Measurements from ENCODE around the gene MMP25. TPM values are rescaled to one million over a fixed set of nuclear protein-coding genes. Genes with fewer than 3 reads are reported as not detected.

MMP25 gene
- total RNA-seq, 1 donor from 2014 or later: 0.17 TPM

DNA sequence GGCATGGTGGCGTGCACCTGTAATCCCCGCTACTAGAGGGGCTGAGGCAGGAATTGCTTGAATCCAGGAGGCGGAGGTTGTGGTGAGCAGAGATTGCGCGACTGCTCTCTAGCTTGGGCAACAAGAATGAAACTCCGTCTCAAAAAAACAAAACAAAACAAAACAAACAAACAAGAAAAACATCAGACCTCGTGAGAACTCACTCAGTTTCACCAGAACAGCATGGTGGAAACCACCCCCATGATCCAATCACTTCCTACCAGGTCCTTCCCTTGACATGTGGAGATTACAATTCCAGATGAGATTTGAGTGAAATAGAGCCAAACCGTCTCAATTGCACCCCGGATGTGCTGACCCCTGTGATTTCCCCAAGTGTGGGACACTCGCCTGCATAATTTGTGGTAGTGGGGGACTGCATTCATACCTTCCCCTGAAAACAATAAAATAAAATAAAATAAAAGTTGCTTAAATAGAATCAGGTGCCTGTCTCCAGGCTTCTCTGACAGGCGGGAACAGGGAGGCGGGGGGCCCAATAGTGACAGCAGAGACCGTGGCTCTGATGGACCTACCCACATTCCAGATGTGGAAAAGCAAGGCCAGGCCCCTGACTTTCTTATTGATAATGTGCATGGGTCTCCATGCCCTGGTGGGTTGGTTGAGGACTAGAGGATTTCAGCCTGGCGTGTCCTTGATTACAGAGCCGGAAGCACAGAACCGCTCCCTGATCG, 39.7 kb downstream of the MMP25 start:
- TF ChIP-seq, protein P1, sequence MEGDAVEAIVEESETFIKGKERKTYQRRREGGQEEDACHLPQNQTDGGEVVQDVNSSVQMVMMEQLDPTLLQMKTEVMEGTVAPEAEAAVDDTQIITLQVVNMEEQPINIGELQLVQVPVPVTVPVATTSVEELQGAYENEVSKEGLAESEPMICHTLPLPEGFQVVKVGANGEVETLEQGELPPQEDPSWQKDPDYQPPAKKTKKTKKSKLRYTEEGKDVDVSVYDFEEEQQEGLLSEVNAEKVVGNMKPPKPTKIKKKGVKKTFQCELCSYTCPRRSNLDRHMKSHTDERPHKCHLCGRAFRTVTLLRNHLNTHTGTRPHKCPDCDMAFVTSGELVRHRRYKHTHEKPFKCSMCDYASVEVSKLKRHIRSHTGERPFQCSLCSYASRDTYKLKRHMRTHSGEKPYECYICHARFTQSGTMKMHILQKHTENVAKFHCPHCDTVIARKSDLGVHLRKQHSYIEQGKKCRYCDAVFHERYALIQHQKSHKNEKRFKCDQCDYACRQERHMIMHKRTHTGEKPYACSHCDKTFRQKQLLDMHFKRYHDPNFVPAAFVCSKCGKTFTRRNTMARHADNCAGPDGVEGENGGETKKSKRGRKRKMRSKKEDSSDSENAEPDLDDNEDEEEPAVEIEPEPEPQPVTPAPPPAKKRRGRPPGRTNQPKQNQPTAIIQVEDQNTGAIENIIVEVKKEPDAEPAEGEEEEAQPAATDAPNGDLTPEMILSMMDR (IDR thresholded peaks at IDR 0.05; ENCODE audit: insufficient read depth, low read length, poor library complexity, severe bottlenecking): no peak
- DNase-seq (ENCODE audit: low read depth): no peak
- H3K27me3 ChIP-seq (ENCODE audit: control insufficient read depth, insufficient read depth, low read length): peaks cover 7% of the 10 kb centered on the region
- H3K36me3 ChIP-seq (ENCODE audit: control insufficient read depth, insufficient read depth, low read length): no peaks in the 10 kb centered on the region
- no peak overlapping the region for H3K4me3 ChIP-seq (ENCODE audit: low read depth, low read length)

DNA sequence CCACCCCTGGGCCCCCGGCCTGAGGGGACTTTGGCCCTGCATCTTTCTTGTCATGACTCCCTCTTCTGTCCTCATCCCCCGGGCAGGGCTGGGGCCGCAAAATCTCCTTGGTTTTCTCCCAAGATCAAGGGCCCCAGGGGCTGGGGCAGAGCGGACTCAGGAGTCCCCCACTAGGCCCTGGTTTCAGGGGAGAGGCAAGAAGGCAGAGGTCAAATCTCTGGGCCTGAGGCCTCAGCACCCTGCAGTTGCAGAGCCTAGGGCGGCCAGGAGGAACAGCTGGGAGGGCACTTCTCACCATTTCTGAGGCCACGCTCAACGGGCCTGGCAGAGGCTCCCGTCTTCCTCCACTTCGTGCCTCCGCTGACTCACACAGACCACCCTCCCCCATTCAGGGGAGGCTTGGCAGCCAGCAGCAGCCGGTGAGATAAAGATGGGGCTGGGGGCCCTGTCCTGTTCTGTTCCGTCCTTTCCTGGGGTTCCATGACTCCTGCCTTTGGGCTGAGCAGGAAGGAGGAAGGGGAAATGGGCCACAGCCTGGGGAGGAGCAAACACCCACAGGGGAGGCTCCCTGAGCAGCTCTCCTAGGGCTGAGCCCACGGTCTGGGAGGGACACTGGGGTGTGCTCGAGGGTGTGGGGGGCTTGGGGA, 40.4 kb downstream of the MMP25 start:
- Histone ChIP-seq H3K4me3 (ENCODE audit: low read depth, low read length) (no peak overlapping the region), H3K36me3 (ENCODE audit: control insufficient read depth, insufficient read depth, low read length) (no peaks in the 10 kb centered on the region), H3K27me3 (ENCODE audit: control insufficient read depth, insufficient read depth, low read length) (peaks cover 8% of the 10 kb centered on the region)
- TF ChIP-seq, protein P1 (IDR thresholded peaks at IDR 0.05; ENCODE audit: insufficient read depth, low read length, poor library complexity, severe bottlenecking): no peak
- no peak for DNase-seq (ENCODE audit: low read depth)

DNA sequence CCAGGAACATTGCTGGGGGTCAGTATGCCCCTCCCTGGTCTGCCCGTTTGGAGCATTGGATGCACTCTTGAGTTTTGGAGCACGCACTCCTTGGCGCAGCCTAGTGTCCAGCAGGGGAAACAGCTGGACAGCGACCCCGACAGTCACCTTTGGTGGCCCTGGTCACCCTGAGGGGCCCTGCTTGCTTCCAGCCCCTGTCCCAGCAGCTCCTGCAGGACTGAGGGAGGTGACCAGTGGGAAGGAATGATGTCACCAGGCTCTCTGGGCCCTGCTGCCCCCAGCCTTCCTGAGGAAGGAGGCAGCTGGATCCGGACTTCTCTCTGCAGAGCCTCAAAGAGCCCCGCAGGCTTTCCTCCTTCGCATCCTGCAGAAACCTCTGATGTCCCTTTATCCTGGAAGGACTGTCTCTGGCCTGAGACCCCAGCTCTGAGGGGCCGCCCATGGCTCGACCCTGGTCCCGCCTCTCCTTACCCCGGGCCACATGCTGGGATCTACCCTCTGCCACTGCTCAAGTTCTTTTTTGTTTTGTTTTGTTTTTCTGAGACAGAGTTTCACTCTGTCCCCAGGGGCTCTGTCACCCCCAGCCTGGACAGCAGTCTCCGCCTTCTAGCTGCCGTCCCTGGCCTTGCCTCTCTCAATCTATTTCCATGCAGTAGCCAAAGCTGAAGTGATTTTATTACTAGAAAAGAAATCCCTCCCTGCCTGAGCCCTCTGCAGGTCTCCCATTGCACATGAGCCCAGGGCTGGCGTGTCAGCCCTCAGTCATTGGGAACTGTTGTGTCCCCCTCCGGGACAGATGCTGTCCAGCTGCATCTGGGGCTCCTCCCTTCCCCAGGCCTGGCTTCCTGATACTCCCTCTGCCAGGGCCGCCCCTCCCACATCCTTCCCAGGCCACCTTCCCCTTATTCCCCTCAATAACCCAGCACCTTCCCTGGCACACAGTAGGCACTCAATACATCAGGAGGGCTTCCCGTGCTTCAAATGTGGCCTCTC, 41.2 kb downstream of the MMP25 start:
- no peak overlapping the region for H3K4me3 ChIP-seq (ENCODE audit: low read depth, low read length)
- peaks cover 16% of the 10 kb centered on the region for H3K27me3 ChIP-seq (ENCODE audit: control insufficient read depth, insufficient read depth, low read length)
- no peak for DNase-seq (ENCODE audit: low read depth)
- H3K36me3 ChIP-seq (ENCODE audit: control insufficient read depth, insufficient read depth, low read length): no peaks in the 10 kb centered on the region
- TF ChIP-seq, protein P1 (IDR thresholded peaks at IDR 0.05; ENCODE audit: insufficient read depth, low read length, poor library complexity, severe bottlenecking): peak; percentile 9

DNA sequence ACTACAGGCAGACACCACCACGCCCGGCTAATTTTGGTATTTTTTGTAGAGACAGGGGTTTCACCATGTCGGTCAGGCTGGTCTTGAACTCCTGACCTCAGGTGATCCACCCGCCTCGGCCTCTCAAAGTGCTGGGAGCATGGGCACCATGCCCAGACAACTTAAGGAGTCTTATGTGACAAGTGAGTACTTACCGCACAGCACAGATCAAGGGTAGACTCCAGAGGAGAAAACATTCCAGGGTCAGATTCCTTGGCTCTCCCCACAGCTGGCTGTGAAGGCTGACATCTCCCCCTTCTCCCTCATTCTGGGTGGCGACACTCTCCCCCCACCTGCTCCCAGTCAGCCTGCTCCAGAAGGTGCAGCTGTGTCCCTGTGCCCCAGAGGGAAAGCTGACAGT, 42.1 kb downstream of the MMP25 start:
- no peak for DNase-seq (ENCODE audit: low read depth)
- Histone ChIP-seq H3K27me3 (ENCODE audit: control insufficient read depth, insufficient read depth, low read length) (peaks cover 24% of the 10 kb centered on the region), H3K36me3 (ENCODE audit: control insufficient read depth, insufficient read depth, low read length) (no peaks in the 10 kb centered on the region), H3K4me3 (ENCODE audit: low read depth, low read length) (no peak overlapping the region)
- TF ChIP-seq, protein P1 (IDR thresholded peaks at IDR 0.05; ENCODE audit: insufficient read depth, low read length, poor library complexity, severe bottlenecking): no peak

DNA sequence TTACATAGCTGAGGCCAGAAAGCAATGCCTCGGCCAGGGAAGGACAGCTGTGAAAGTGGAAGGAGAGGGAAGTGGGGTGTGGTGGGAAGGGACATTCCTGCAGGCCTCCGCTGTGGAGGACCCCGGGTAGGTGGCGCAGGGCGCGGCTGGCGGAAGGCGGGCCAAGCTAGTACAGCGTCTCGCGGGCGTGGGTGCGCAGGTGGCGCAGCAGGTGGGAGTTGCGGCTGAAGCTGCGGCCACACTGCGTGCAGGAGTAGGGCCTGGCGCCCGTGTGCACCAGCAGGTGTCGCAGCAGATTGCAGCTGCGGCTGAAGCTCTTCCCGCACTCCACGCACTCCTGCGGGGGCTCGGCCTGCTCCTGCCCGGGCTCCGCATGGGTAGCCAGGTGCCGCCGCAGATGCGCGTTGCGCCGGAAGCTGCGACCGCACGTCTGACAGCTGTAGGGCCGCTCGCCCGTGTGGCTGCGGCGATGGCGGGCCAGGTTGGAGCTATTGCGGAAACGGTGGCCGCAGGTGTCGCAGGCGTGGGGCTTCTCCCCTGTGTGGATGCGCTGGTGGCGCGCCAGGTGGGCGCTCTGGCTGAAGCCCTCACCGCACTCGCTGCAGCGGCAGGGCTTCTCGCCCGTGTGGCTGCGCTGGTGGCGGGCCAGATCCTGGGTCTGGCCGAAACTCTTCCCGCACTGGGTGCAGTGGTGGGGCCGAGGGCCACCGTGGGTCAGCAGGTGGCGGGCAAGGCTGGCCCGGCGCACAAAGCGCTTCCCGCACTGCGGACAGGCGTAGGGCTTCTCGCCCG, 42.8 kb downstream of the MMP25 start:
- DNase-seq (ENCODE audit: low read depth): no peak
- H3K36me3 ChIP-seq (ENCODE audit: control insufficient read depth, insufficient read depth, low read length): no peaks in the 10 kb centered on the region
- TF ChIP-seq, protein P1 (IDR thresholded peaks at IDR 0.05; ENCODE audit: insufficient read depth, low read length, poor library complexity, severe bottlenecking): no peak
- H3K4me3 ChIP-seq (ENCODE audit: low read depth, low read length): no peak overlapping the region
- H3K27me3 ChIP-seq (ENCODE audit: control insufficient read depth, insufficient read depth, low read length): peaks cover 24% of the 10 kb centered on the region

Data from kidney epithelial cell (primary cell).